GM21423 (cell line): ENCODE data around the gene SOX13.

Experiments
- ATAC-seq: cut with Tn5 transposase; IDR thresholded peaks from one replicate; pipeline ENCODE4 v1.9.1; 2021; ENCODE audit warnings: mild to moderate bottlenecking, moderate library complexity; ENCODE audit not compliant: unreplicated experiment

Gene SOX13

GRCh38 chr1:204062106-204062505, 10.8 kb upstream of the SOX13 start:
- no peak for ATAC-seq

DNA sequence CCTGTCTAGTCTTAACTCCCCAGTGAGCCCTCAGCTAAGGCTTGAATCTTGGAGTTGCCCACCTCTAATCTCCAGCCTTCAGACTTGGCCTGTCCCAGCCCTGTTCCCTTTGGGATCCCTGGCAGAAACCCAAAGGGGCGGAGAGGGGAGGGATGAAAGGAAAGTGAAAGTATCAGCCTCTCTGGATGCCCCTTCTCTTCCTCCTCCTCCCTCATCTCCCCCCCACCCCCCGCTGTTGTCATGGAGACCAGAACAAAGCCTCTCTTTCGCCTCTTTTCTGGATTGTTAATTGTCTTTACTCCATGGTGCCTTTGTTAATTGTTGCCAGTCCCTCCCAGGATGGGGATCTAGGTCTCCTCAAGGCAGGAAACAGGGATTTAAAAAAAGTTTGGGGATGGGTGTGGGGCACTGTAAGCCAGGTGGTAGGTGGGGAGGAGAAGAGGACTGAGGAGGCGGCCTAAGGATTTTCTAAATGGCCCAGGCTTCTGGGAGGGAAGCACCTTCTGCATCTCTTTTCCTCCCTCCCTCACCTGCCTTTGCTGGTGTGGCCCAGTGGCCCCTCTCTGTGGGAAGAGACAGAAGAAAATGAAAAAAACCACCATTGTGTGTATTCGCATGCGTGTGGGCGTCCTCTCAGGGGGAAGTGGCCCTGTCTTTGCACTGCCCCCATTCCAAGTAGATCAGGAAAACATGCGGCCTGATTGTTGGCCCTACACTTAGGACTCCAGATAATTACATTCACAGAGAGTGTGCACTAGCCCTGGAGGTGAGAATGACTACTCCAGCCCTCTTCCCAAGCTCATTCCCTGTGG, 7.5 kb upstream of the SOX13 start:
- ATAC-seq = no peak

- ATAC-seq = no peak
These were observed 7.0 kb upstream of the SOX13 start for GRCh38 chr1:204065986-204066300.

GRCh38 chr1:204067935-204068334, 5.0 kb upstream of the SOX13 start:
- ATAC-seq = no peak

GRCh38 chr1:204069887-204070286, 3.0 kb upstream of the SOX13 start:
- ATAC-seq = no peak

- ATAC-seq = no peak
These were observed 2.0 kb upstream of the SOX13 start for GRCh38 chr1:204070895-204071294.

GRCh38 chr1:204073837-204074273, 940 bp downstream of the SOX13 start:
- no peak for ATAC-seq

DNA sequence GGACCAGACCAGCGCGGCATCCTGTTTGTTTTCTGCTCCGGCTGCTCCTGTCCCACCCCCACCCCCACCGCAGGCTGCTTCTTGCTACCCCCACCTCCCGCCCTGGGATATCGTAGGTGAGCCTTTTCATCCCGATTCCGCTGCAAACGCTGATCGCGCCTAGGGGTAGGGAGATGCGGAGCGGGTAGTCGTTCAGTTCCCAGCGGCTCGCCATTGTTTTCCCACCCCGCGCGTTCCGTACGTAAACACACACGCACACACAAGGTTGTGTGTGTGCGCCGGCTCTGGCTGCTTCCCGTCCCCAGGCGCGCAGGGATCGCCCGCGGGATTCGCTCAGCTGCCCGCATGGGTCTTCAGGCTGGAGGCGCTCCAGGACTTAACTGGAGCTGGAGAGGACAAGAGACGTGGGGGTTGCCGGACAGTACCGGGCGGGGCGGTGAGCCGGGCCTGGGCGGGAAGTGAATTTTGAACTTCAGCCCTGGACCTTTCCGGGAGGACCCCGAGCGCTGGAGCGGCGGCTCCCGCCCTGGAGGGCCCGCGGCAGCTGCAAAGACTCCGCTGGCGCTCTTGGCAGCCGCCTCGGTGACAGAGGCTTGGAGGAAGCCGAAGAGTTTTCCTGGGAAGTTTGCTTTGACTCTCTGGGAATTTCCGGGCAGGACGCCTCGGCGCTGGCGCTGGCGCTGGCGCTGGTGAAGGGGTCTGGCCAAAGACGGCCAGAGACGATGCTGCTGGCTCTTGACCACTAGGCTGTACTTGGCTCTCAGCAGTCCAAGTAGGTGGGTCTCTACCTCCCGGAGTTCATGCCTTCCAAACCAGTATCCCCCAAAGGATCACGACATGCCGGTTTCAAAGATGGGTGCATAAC, 1.6 kb downstream of the SOX13 start:
- ATAC-seq = no peak

- ATAC-seq = no peak
These were observed 2.2 kb downstream of the SOX13 start for GRCh38 chr1:204075139-204075521.

GRCh38 chr1:204075890-204076846, 3.3 kb downstream of the SOX13 start:
- no peak for ATAC-seq

GRCh38 chr1:204076891-204077290, 4.0 kb downstream of the SOX13 start:
- ATAC-seq = no peak

DNA sequence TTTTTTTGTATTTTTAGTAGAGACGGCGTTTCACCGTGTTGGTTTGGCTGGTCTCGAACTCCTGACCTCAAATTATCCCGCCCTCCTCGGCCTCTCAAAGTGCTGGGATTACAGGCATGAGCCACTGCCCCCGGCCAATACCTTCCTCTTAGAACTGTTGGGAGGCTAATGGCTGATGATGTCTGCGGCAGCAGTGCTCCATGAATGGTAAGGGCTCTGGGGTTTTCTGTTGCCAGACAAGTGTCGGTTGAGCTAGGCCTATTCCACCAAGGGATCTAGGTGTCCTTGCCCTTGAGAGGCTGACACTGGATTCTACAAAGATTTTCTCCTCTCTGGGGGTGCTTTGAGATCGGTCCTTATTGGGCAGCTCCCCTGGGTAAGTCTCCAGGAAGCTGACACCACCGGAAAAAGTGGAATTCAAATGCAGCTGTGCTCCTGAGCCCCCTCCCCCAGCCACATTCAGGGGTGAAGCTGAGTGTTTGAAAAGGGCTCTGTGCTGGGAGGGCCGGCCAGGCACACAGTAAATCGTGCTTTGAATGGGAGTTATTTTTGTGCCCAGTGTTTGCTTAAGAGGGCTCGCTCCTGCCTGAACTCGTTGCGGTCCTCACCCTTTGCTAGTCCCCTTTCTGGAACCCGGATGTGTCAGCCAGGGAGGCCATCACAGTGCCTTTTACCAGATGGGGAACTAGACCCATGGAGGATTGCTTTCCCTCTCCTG, 5.2 kb downstream of the SOX13 start:
- no peak for ATAC-seq

GRCh38 chr1:204079608-204079999, 6.7 kb downstream of the SOX13 start:
- no peak for ATAC-seq

GRCh38 chr1:204080163-204080903, 7.4 kb downstream of the SOX13 start:
- no peak for ATAC-seq

DNA sequence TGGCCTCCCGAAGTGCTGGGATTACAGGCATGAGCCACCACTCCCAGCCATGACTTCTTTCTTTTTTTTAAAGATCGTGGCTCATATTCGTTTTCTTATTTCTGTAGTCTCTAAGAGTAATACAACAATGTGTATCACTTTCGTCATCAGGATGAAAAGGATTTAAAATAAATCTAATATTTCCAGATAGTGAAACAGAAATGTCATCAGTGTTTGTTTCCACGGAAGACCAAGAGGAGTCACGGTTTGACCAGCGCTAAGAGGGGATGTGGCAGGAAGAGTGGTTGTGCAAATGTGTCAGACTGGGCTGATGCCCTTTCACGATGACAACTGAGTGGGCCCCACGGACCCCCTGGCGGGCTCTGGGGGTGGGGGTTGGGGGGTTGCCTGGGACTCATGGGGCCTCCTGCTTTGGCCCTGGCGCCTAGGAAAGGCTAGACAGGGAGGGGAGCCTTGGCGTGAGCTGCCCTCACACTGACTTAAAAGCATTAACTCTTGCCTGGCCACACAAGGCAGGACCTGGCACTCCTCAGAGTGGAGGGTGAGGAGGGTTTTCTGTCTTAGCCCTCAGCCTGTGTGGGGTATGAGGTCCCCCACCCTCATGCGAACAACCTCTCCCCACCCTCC, 8.4 kb downstream of the SOX13 start:
- ATAC-seq = no peak

DNA sequence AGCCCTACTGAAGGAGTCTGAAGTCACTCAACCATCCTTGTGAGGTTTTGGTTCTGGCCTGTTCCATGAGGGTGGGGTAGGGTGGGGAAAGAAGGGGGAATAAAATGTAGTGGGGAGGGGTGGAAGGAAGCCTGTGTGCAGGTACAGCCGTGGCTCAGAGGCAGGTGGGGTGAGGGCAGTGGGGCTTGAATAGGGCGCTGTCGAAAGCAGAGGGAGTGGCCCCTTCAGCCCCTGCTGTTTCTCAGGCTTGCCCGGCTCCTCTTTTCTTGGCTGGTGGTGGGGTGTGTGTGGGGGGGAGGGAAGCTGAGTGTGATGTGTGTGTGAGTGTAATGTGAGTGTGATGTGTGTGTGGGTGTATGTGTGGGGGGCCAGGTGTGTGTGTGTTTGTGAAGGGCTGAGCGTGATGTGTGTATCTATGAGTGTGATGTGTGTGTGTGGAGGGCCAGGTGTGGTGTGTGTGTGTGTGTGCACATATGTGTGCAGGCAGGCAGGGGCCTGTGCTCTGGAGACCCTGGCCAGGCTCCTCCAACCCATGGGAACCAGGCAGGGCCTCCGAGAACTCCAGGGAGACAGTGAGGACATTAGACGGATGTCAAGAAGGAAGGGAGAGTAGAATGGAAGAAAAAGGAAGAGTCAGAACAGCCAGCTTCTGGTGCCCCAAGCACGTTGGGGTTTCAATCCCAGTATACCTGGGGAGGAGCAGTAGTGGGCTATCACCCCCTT, 9.0 kb downstream of the SOX13 start:
- ATAC-seq = no peak

- ATAC-seq = no peak
These were observed 10.6 kb downstream of the SOX13 start for GRCh38 chr1:204083491-204083890.

- ATAC-seq = no peak
These were observed 11.4 kb downstream of the SOX13 start for GRCh38 chr1:204084247-204084772.
